DND-41 (cell line): ENCODE data around the gene NTNG2.

Experiments
- EZH2 ChIP-seq: IDR thresholded peaks from 3 replicates; pipeline ENCODE4 v1.6.1; 2012; ENCODE audit warnings: borderline replicate concordance, low read depth, mild to moderate bottlenecking, moderate library complexity, low read length, inconsistent platforms; ENCODE audit not compliant: severe bottlenecking
- TF ChIP-seq, protein P1 (sequence below): IDR thresholded peaks from 2 replicates; pipeline ENCODE4 v1.5.1; 2012; ENCODE audit warnings: borderline replicate concordance, low read length, moderate library complexity, mild to moderate bottlenecking; ENCODE audit not compliant: poor library complexity, severe bottlenecking; ENCODE audit errors: extremely low read depth

- TF ChIP-seq, protein P1, sequence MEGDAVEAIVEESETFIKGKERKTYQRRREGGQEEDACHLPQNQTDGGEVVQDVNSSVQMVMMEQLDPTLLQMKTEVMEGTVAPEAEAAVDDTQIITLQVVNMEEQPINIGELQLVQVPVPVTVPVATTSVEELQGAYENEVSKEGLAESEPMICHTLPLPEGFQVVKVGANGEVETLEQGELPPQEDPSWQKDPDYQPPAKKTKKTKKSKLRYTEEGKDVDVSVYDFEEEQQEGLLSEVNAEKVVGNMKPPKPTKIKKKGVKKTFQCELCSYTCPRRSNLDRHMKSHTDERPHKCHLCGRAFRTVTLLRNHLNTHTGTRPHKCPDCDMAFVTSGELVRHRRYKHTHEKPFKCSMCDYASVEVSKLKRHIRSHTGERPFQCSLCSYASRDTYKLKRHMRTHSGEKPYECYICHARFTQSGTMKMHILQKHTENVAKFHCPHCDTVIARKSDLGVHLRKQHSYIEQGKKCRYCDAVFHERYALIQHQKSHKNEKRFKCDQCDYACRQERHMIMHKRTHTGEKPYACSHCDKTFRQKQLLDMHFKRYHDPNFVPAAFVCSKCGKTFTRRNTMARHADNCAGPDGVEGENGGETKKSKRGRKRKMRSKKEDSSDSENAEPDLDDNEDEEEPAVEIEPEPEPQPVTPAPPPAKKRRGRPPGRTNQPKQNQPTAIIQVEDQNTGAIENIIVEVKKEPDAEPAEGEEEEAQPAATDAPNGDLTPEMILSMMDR = no peak
- no peak for TF ChIP-seq EZH2
Measured at GRCh38 chr9:132241483-132241839, 79.6 kb downstream of the NTNG2 start.
